GM21390 (cell line): Measurements from ENCODE around the gene ANKRD29.

Experiments used
- ATAC-seq: cut with Tn5 transposase; IDR thresholded peaks from one replicate; pipeline ENCODE4 v1.9.1; 2021; ENCODE audit not compliant: unreplicated experiment

Gene ANKRD29

GRCh38 chr18:23662309-23663263, at the start of gene ANKRD29:
TSS of gene ANKRD29 (minus strand) at chr18:23662911. CDS start at chr18:23662730, 181 bp downstream.
- ATAC-seq = peak; percentile 49

GRCh38 chr18:23712445-23712844, 49.7 kb upstream of the ANKRD29 start:
- no peak for ATAC-seq

GRCh38 chr18:23711426-23711825, 48.7 kb upstream of the ANKRD29 start:
- ATAC-seq = no peak

GRCh38 chr18:23710946-23711345, 48.2 kb upstream of the ANKRD29 start:
- ATAC-seq = no peak

GRCh38 chr18:23710068-23710527, 47.4 kb upstream of the ANKRD29 start:
- ATAC-seq = no peak

- no peak for ATAC-seq
Measured at GRCh38 chr18:23706971-23707640, 44.4 kb upstream of the ANKRD29 start.

GRCh38 chr18:23704806-23705205, 42.1 kb upstream of the ANKRD29 start:
- ATAC-seq = no peak

- no peak for ATAC-seq
Measured at GRCh38 chr18:23703987-23704384, 41.3 kb upstream of the ANKRD29 start.

GRCh38 chr18:23703057-23703986, 40.6 kb upstream of the ANKRD29 start:
- no peak for ATAC-seq

GRCh38 chr18:23702606-23703005, 39.9 kb upstream of the ANKRD29 start:
- ATAC-seq = no peak

GRCh38 chr18:23701544-23702064, 38.9 kb upstream of the ANKRD29 start:
- no peak for ATAC-seq

- no peak for ATAC-seq
Measured at GRCh38 chr18:23701017-23701416, 38.3 kb upstream of the ANKRD29 start.

GRCh38 chr18:23694637-23695430, 32.1 kb upstream of the ANKRD29 start:
- ATAC-seq = no peak

- no peak for ATAC-seq
Measured at GRCh38 chr18:23693846-23694245, 31.1 kb upstream of the ANKRD29 start.

GRCh38 chr18:23690505-23691068, 27.9 kb upstream of the ANKRD29 start:
- ATAC-seq = no peak

- ATAC-seq = no peak
Measured at GRCh38 chr18:23689616-23690504, 27.1 kb upstream of the ANKRD29 start.

GRCh38 chr18:23689031-23689615, 26.4 kb upstream of the ANKRD29 start, which contains the start of gene LAMA3:
TSS of gene LAMA3 (plus strand) at chr18:23689453. CDS start at chr18:23689684, 231 bp downstream.
- ATAC-seq = no peak

GRCh38 chr18:23688528-23688927, 25.8 kb upstream of the ANKRD29 start:
- no peak for ATAC-seq
